GM23338 (cell line): ENCODE measurements around the gene APOBEC3A. TPM values are rescaled to one million over a fixed set of nuclear protein-coding genes. Genes with fewer than 3 reads are reported as not detected.

Source experiments
- ATAC-seq: fragments of 200-7000 bp; cut with Tn5 transposase; 3 replicates; pipeline ENCODE4 v1.9.1; 2020
- DNase-seq: peaks from one replicate; pipeline ENCODE4 v3.0.0-alpha.2; 2015; ENCODE audit warnings: low spot score
- H2AFZ ChIP-seq: fragments of 200-600 bp; sonication (generic); 2 replicates; pipeline ENCODE4 v1.8.0; 2016; ENCODE audit warnings: antibody characterized with exemption, mild to moderate bottlenecking, moderate library complexity
- H3F3A ChIP-seq: fragments of 200-600 bp; sonication (generic); replicated peaks from 2 replicates; pipeline ENCODE4 v1.8.0; 2017; ENCODE audit warnings: antibody characterized with exemption, mixed run types, low read depth
- H3K27ac ChIP-seq: fragments of 200-600 bp; sonication (generic); 2 replicates; pipeline ENCODE4 v1.6.1; 2016; ENCODE audit warnings: low read depth
- H3K27me3 ChIP-seq: fragments of 200-600 bp; sonication (generic); 2 replicates; pipeline ENCODE4 v1.8.0; 2016; ENCODE audit warnings: mild to moderate bottlenecking, mixed run types, moderate library complexity; ENCODE audit not compliant: insufficient read depth
- H3K36me3 ChIP-seq: fragments of 200-600 bp; sonication (generic); 2 replicates; pipeline ENCODE4 v1.8.0; 2016; ENCODE audit warnings: mild to moderate bottlenecking; ENCODE audit not compliant: insufficient read depth
- H3K4me1 ChIP-seq: fragments of 200-600 bp; sonication (generic); 2 replicates; pipeline ENCODE4 v1.8.0; 2016; ENCODE audit warnings: mild to moderate bottlenecking, moderate library complexity; ENCODE audit not compliant: insufficient read depth
- H3K4me2 ChIP-seq: fragments of 200-600 bp; sonication (generic); 2 replicates; pipeline ENCODE4 v1.7.1; 2017; ENCODE audit warnings: mixed run types
- H3K4me3 ChIP-seq: fragments of 200-600 bp; sonication (generic); 2 replicates; pipeline ENCODE4 v1.6.1; 2016; ENCODE audit warnings: mixed run types
- H3K79me2 ChIP-seq: fragments of 200-600 bp; sonication (generic); replicated peaks from 2 replicates; pipeline ENCODE4 v1.8.0; 2017; ENCODE audit warnings: mild to moderate bottlenecking; ENCODE audit not compliant: insufficient read depth
- H3K9me2 ChIP-seq: fragments of 200-600 bp; sonication (generic); 2 replicates; pipeline ENCODE4 v1.8.0; 2017; ENCODE audit not compliant: insufficient read depth
- H4K20me1 ChIP-seq: fragments of 200-600 bp; sonication (generic); replicated peaks from 2 replicates; pipeline ENCODE4 v1.8.0; 2017; ENCODE audit warnings: mild to moderate bottlenecking; ENCODE audit not compliant: insufficient read depth
- H3K27ac Mint-ChIP-seq: 2 replicates; pipeline ENCODE4 v1.8.0; 2020; ENCODE audit warnings: inconsistent platforms, mild to moderate bottlenecking, moderate library complexity, mixed read lengths
- H3K27me3 Mint-ChIP-seq: 3 replicates; pipeline ENCODE4 v1.8.0; 2022; ENCODE audit warnings: low read depth, mild to moderate bottlenecking, moderate library complexity, mixed read lengths, inconsistent platforms; ENCODE audit not compliant: insufficient read depth, poor library complexity
- H3K36me3 Mint-ChIP-seq: 3 replicates; pipeline ENCODE4 v1.8.0; 2021; ENCODE audit warnings: low read depth, mild to moderate bottlenecking, inconsistent platforms, moderate library complexity, mixed read lengths
- H3K4me1 Mint-ChIP-seq: 3 replicates; pipeline ENCODE4 v1.8.0; 2020; ENCODE audit warnings: mild to moderate bottlenecking, inconsistent platforms, mixed read lengths
- H3K4me3 Mint-ChIP-seq: 3 replicates; pipeline ENCODE4 v1.8.0; 2021; ENCODE audit warnings: moderate library complexity, mild to moderate bottlenecking, inconsistent platforms, mixed read lengths
- H3K9me3 Mint-ChIP-seq: 3 replicates; pipeline ENCODE4 v1.8.0; 2020; ENCODE audit warnings: moderate library complexity, mild to moderate bottlenecking, inconsistent platforms, mixed read lengths
- CTCF ChIP-seq, 2 experiments: fragments of 200-600 bp in 1 of 2; sonication (generic) in 1 of 2; conservative IDR thresholded peaks; 2 replicates each; pipeline versions ENCODE4 v1.5.1 to v1.6.1; 2016 to 2017; ENCODE audit warnings: antibody characterized with exemption in 2 of 2, low read depth in 2 of 2, mild to moderate bottlenecking in 2 of 2, moderate library complexity in 1 of 2
- EZH2 ChIP-seq: fragments of 200-600 bp; sonication (generic); IDR thresholded peaks from one replicate; pipeline ENCODE4 v1.8.0; 2017; ENCODE audit warnings: antibody characterized with exemption, mild to moderate bottlenecking, low read depth; ENCODE audit not compliant: unreplicated experiment
- JUNB ChIP-seq: IDR thresholded peaks from one replicate; pipeline ENCODE4 v1.6.1; 2016; ENCODE audit warnings: antibody characterized with exemption; ENCODE audit not compliant: unreplicated experiment
- NANOG ChIP-seq: IDR thresholded peaks from 2 replicates; pipeline ENCODE4 v1.6.1; 2016; ENCODE audit warnings: antibody characterized with exemption, borderline replicate concordance
- POLR2AphosphoS5 ChIP-seq: IDR thresholded peaks from 2 replicates; pipeline ENCODE4 v1.6.1; 2016; ENCODE audit warnings: antibody characterized with exemption, low read depth
- ZNF114 ChIP-seq: fragments of 250-450 bp; sonication (Bioruptor Pico); IDR thresholded peaks from 2 replicates; pipeline ENCODE4 v1.5.0; 2020; ENCODE audit warnings: mild to moderate bottlenecking, moderate library complexity
- ZNF331 ChIP-seq: fragments of 250-450 bp; sonication (Bioruptor Pico); IDR thresholded peaks from 2 replicates; pipeline ENCODE4 v1.5.0; 2020; ENCODE audit warnings: low read depth, mild to moderate bottlenecking, moderate library complexity
- ZNF462 ChIP-seq: fragments of 250-450 bp; sonication (Bioruptor Pico); IDR thresholded peaks from 2 replicates; pipeline ENCODE4 v1.5.0; 2020; ENCODE audit warnings: mild to moderate bottlenecking, moderate library complexity
- polyA plus RNA-seq: library from polyadenylated mRNA; unstranded; fragments of >200 nt; fragmentation: Nextera tagmentation; extraction: Ambion mirVana; gene quantifications from 2 replicates; pipeline ENCODE4 v1.2.1, GENCODE V29; 2016
- total RNA-seq: library from RNA; depleted of rRNA; stranded (reverse); fragments of >200 nt; shearing (Covaris generic); gene quantifications from 2 replicates; pipeline ENCODE4 v1.2.3, GENCODE V29; 2014
- TF ChIP-seq, protein P1 (sequence below): IDR thresholded peaks from 2 replicates; pipeline ENCODE4 v1.6.1; 2016; ENCODE audit warnings: antibody characterized with exemption

APOBEC3A gene
- total and polyA plus RNA-seq, 2 experiments from 2014 or later: 0.21 TPM; not detected in 1

DNA sequence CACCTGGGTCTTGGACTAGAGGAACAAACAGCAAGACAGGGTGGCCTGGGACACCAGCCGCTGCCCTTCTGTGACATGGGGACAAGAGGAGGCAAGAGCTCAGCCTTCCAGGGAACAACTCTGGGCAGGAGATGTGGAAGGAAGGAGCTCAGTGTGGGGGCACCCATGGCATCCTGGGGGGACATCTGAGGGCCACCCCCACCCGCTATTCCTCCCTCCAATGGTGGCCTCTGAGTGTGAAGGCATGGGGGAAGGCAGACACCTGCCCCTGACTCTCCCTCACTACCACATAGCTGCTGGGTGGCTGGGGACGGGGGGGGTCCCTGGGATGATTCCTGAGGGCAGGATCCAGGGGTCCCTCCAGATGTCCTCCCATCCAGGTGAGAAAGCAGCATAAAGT is 29.2 kb downstream of the APOBEC3A start:
- Histone ChIP-seq H3F3A (0 out of 2 replicates have a peak, but pooled peaks cover 6% of the 10 kb centered on the region), H3K4me3 (no peak overlapping the region), H3K4me1 (peaks cover 8% of the 10 kb centered on the region), H3K27ac (no peak overlapping the region), H3K79me2 (no peaks in the 10 kb centered on the region), H3K9me2 (no peaks in the 10 kb centered on the region), H3K4me2 (no peak overlapping the region), H3K27me3 (0 out of 2 replicates have a peak, but pooled peaks cover 5% of the 10 kb centered on the region), H3K36me3 (peaks cover 7% of the 10 kb centered on the region; the same call in 1 of the 2 replicates), H2AFZ (no peak overlapping the region), H4K20me1 (no peaks in the 10 kb centered on the region)
- Mint-ChIP-seq H3K9me3 (peaks cover 39% of the 10 kb centered on the region), H3K27ac (no peak overlapping the region), H3K36me3 (peaks cover 34% of the 10 kb centered on the region), H3K27me3 (peaks cover 20% of the 10 kb centered on the region), H3K4me3 (no peak overlapping the region), H3K4me1 (peaks cover 13% of the 10 kb centered on the region)
- ATAC-seq (no peak), DNase-seq (no peak)
- TF ChIP-seq CTCF (conservative IDR thresholded peaks at IDR 0.05; ENCODE audit: low read depth in 2 of 2) (no peak), ZNF114 (CRISPR knock-in tag) (no peak), EZH2 (no peak), NANOG (no peak), JUNB (no peak)
- TF ChIP-seq, protein P1, sequence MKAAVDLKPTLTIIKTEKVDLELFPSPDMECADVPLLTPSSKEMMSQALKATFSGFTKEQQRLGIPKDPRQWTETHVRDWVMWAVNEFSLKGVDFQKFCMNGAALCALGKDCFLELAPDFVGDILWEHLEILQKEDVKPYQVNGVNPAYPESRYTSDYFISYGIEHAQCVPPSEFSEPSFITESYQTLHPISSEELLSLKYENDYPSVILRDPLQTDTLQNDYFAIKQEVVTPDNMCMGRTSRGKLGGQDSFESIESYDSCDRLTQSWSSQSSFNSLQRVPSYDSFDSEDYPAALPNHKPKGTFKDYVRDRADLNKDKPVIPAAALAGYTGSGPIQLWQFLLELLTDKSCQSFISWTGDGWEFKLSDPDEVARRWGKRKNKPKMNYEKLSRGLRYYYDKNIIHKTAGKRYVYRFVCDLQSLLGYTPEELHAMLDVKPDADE: no peak

DNA sequence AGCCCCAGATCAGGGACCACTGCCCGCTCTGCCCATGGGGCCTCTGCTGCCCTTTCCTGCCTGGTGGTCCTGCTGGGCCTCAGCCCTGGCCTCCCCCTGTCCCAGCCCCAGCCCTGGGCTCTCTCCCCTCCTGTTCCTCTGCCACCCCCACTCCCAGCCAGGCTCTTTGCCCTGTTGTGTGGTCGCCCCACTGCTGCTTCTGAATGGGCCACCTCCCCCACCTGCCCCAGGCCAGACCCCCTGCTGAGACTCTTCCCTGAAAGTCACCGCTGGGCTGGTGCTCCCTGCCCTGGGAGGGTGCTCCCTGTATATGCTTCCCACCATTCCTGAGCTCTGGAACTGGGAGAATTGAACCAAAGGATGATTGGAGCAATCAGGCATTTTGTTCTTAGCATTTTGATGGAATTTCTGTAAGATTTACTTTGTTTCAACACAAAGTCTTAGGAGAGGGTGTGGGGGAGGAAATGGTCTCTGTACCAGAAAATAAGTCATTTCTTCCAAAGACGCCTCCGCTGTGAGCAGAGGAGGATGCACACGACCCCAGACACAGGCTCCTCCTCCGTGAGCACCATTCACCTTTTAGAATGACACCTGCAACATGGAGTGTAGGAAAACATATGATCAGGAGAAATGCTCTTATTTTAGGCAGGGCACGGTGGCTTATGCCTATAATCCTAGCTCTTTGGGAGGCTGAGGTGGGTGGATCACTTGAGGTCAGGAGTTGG is 29.9 kb downstream of the APOBEC3A start:
- Histone ChIP-seq H3K36me3 (peaks cover 7% of the 10 kb centered on the region; the same call in 1 of the 2 replicates), H3K4me2 (no peak overlapping the region), H3F3A (0 out of 2 replicates have a peak, but pooled peaks cover 6% of the 10 kb centered on the region), H3K4me3 (no peak overlapping the region), H3K27ac (no peak overlapping the region), H3K9me2 (no peaks in the 10 kb centered on the region), H3K4me1 (peaks cover 2% of the 10 kb centered on the region), H4K20me1 (no peaks in the 10 kb centered on the region), H2AFZ (no peak overlapping the region), H3K27me3 (0 out of 2 replicates have a peak, but pooled peaks cover 5% of the 10 kb centered on the region), H3K79me2 (no peaks in the 10 kb centered on the region)
- ATAC-seq (no peak), DNase-seq (no peak)
- Mint-ChIP-seq H3K27me3 (peaks cover 14% of the 10 kb centered on the region), H3K27ac (no peak overlapping the region), H3K4me3 (no peak overlapping the region), H3K4me1 (peaks cover 10% of the 10 kb centered on the region), H3K9me3 (peaks cover 35% of the 10 kb centered on the region), H3K36me3 (peaks cover 31% of the 10 kb centered on the region)
- TF ChIP-seq ZNF331 (CRISPR knock-in tag): no peak
- TF ChIP-seq NANOG: no peak
- TF ChIP-seq ZNF462 (CRISPR knock-in tag): no peak
- TF ChIP-seq POLR2AphosphoS5: no peak
